H1 (cell line): Measurements from ENCODE around the gene KCNQ1OT1. TPM values are rescaled to one million over a fixed set of nuclear protein-coding genes. Genes with fewer than 3 reads are reported as not detected.

Source experiments
- CTCF ChIA-PET: fragments of 300-600 bp; sonication (Branson Sonifier 250); formaldehyde crosslinking; loops from one replicate; lab custom pipeline; 2021; ENCODE audit not compliant: partially characterized antibody; lab: Charles Lee
- POLR2A ChIA-PET: fragments of 300-600 bp; sonication (Branson Sonifier 250); formaldehyde crosslinking; loops from one replicate; lab custom pipeline; 2021; ENCODE audit warnings: inconsistent platforms; ENCODE audit not compliant: partially characterized antibody; lab: Charles Lee
- DNase-seq, 2 experiments: peaks; one replicate each; pipeline versions ENCODE4 v3.0.0 to v3.0.0-alpha.2; 2010 to 2022; ENCODE audit warnings: low spot score in 2 of 2, low read depth in 1 of 2, mixed read lengths in 1 of 2
- FAIRE-seq: peaks from 2 replicates; lab custom pipeline; 2011; peaks lifted over from hg19 to GRCh38; lab: Jason Lieb, UNC
- H2AFZ ChIP-seq: 2 replicates; pipeline ENCODE4 v1.8.1; 2012; ENCODE audit warnings: low read length, inconsistent platforms
- H2AK5ac ChIP-seq: 2 replicates; pipeline ENCODE4 v1.6.1; 2013; ENCODE audit warnings: low read depth, low read length
- H2BK120ac ChIP-seq: replicated peaks from 2 replicates; pipeline ENCODE3; 2013; ENCODE audit warnings: low read depth, low read length, inconsistent platforms
- H2BK12ac ChIP-seq: 2 replicates; pipeline ENCODE4 v1.6.1; 2013; ENCODE audit warnings: low read depth, low read length
- H2BK15ac ChIP-seq: 2 replicates; pipeline ENCODE4 v1.6.1; 2013; ENCODE audit warnings: low read length
- H2BK20ac ChIP-seq: 2 replicates; pipeline ENCODE4 v1.6.1; 2013; ENCODE audit warnings: low read length
- H2BK5ac ChIP-seq: 2 replicates; pipeline ENCODE4 v1.6.1; 2013; ENCODE audit warnings: low read depth, low read length
- H3K14ac ChIP-seq: 2 replicates; pipeline ENCODE4 v1.6.1; 2013; ENCODE audit warnings: inconsistent platforms; ENCODE audit not compliant: insufficient read length
- H3K18ac ChIP-seq: 2 replicates; pipeline ENCODE4 v1.6.1; 2013; ENCODE audit warnings: low read length; ENCODE audit errors: extremely low read depth
- H3K23ac ChIP-seq: 2 replicates; pipeline ENCODE4 v1.6.1; 2013; ENCODE audit warnings: inconsistent platforms; ENCODE audit not compliant: insufficient read length
- H3K23me2 ChIP-seq: 2 replicates; pipeline ENCODE4 v1.6.1; 2013; ENCODE audit warnings: low read depth, low read length
- H3K27ac ChIP-seq: 2 replicates; pipeline ENCODE4 v1.6.1; 2011; ENCODE audit warnings: low read depth, low read length, inconsistent platforms
- H3K27me3 ChIP-seq, 4 experiments: replicated peaks in 1 of 4; 1 replicate in 1 of 4; 2 replicates in 3 of 4; pipeline versions ENCODE4 v1.6.1 to v1.8.1; 2011 to 2013; ENCODE audit warnings: low read length in 3 of 4, mild to moderate bottlenecking in 3 of 4, inconsistent platforms in 2 of 4, mixed read lengths in 2 of 4, moderate library complexity in 1 of 4; ENCODE audit not compliant: control insufficient read depth in 3 of 4, insufficient read depth in 3 of 4; ENCODE audit errors: extremely low read depth in 1 of 4
- H3K36me3 ChIP-seq, 4 experiments: 2 replicates each; pipeline versions ENCODE4 v1.6.1 to v1.8.1; 2011 to 2013; ENCODE audit warnings: mild to moderate bottlenecking in 4 of 4, low read length in 3 of 4, moderate library complexity in 2 of 4, control low read depth in 1 of 4, inconsistent platforms in 1 of 4; ENCODE audit not compliant: insufficient read depth in 4 of 4, control insufficient read depth in 2 of 4
- H3K4ac ChIP-seq: replicated peaks from 2 replicates; pipeline ENCODE3; 2013; ENCODE audit warnings: low read length, low read depth, mixed read lengths, inconsistent platforms; ENCODE audit not compliant: insufficient read length
- H3K4me1 ChIP-seq, 4 experiments: replicated peaks in 1 of 4; 1 replicate in 1 of 4; 2 replicates in 3 of 4; pipeline versions ENCODE4 v1.6.1 to v1.8.1; 2011 to 2013; ENCODE audit warnings: low read length in 3 of 4, inconsistent platforms in 2 of 4, mixed read lengths in 1 of 4; ENCODE audit not compliant: insufficient read depth in 4 of 4, control insufficient read depth in 3 of 4
- H3K4me2 ChIP-seq, 2 experiments: 2 replicates each; pipeline versions ENCODE4 v1.6.1 to v1.8.1; 2011 to 2013; ENCODE audit warnings: low read depth in 2 of 2, low read length in 2 of 2, control low read depth in 1 of 2, inconsistent platforms in 1 of 2, mild to moderate bottlenecking in 1 of 2; ENCODE audit not compliant: insufficient read depth in 1 of 2
- H3K4me3 ChIP-seq, 4 experiments: fragments of 200-600, 300-600 bp in 1 of 4; sonication (generic), shearing (Covaris generic), sonication (Bioruptor Twin) in 1 of 4; 2 replicates each; pipeline versions ENCODE4 v1.5.1 to v1.8.1; 2011 to 2016; ENCODE audit warnings: low read length in 4 of 4, low read depth in 3 of 4, control low read depth in 2 of 4, inconsistent platforms in 2 of 4, mild to moderate bottlenecking in 2 of 4, mixed read lengths in 1 of 4, moderate library complexity in 1 of 4; ENCODE audit not compliant: insufficient read depth in 2 of 4; ENCODE audit errors: extremely low read depth in 1 of 4
- H3K56ac ChIP-seq: replicated peaks from 2 replicates; pipeline ENCODE3; 2013; ENCODE audit warnings: low read depth, mild to moderate bottlenecking, mixed read lengths, low read length, inconsistent platforms; ENCODE audit not compliant: insufficient read length
- H3K79me1 ChIP-seq: 2 replicates; pipeline ENCODE4 v1.6.1; 2013; ENCODE audit warnings: low read depth, low read length, control low read depth
- H3K79me2 ChIP-seq, 2 experiments: 2 replicates each; pipeline versions ENCODE4 v1.6.1 to v1.8.1; 2012 to 2013; ENCODE audit warnings: low read length in 2 of 2, mild to moderate bottlenecking in 2 of 2, inconsistent platforms in 1 of 2; ENCODE audit not compliant: insufficient read depth in 2 of 2, control insufficient read depth in 1 of 2
- H3K9ac ChIP-seq, 4 experiments: replicated peaks in 1 of 4; 1 replicate in 1 of 4; 2 replicates in 3 of 4; pipeline versions ENCODE4 v1.6.1 to v1.8.1; 2011 to 2013; ENCODE audit warnings: low read depth in 3 of 4, low read length in 3 of 4, control low read depth in 2 of 4, mild to moderate bottlenecking in 2 of 4, moderate library complexity in 2 of 4, inconsistent platforms in 1 of 4; ENCODE audit errors: extremely low read depth in 1 of 4
- H3K9me3 ChIP-seq, 2 experiments: 2 replicates each; pipeline versions ENCODE4 v1.6.1 to v1.8.1; 2012 to 2013; ENCODE audit warnings: mild to moderate bottlenecking in 2 of 2, moderate library complexity in 2 of 2, control low read depth in 1 of 2, inconsistent platforms in 1 of 2, low read depth in 1 of 2, low read length in 1 of 2, mixed read lengths in 1 of 2; ENCODE audit not compliant: insufficient read depth in 2 of 2
- H4K20me1 ChIP-seq, 2 experiments: replicated peaks in 1 of 2; 2 replicates each; pipeline versions ENCODE3 to v1.8.1; 2011 to 2013; ENCODE audit warnings: inconsistent platforms in 2 of 2, low read length in 2 of 2, mild to moderate bottlenecking in 1 of 2; ENCODE audit not compliant: insufficient read depth in 2 of 2, control insufficient read depth in 1 of 2
- H4K5ac ChIP-seq: 2 replicates; pipeline ENCODE4 v1.6.1; 2013; ENCODE audit warnings: low read length, low read depth, mixed read lengths, inconsistent platforms; ENCODE audit not compliant: insufficient read length
- H4K8ac ChIP-seq: 2 replicates; pipeline ENCODE4 v1.8.0; 2013; ENCODE audit warnings: mild to moderate bottlenecking, moderate library complexity, low read length, inconsistent platforms; ENCODE audit not compliant: insufficient read depth; ENCODE audit errors: extremely low read depth
- H4K91ac ChIP-seq: replicated peaks from 2 replicates; pipeline ENCODE3; 2013; ENCODE audit warnings: low read length, mixed read lengths, inconsistent platforms; ENCODE audit not compliant: insufficient read length
- ATF3 ChIP-seq: IDR thresholded peaks from 2 replicates; pipeline ENCODE4 v1.6.1; 2011; ENCODE audit warnings: low read depth, mild to moderate bottlenecking, low read length; ENCODE audit not compliant: insufficient read depth
- CHD2 ChIP-seq: IDR thresholded peaks from 2 replicates; pipeline ENCODE4 v1.6.1; 2012; ENCODE audit warnings: low read length, improper control_type of control experiment
- CREB1 ChIP-seq: IDR thresholded peaks from 2 replicates; pipeline ENCODE4 v1.6.1; 2012; ENCODE audit warnings: inconsistent platforms
- POLR2AphosphoS5 ChIP-seq: IDR thresholded peaks from 2 replicates; pipeline ENCODE4 v1.6.1; 2011; ENCODE audit warnings: low read depth, low read length
- RAD21 ChIP-seq, 2 experiments: IDR thresholded peaks in 1 of 2; conservative IDR thresholded peaks in 1 of 2; 2 replicates each; pipeline ENCODE4 v1.6.1; 2011; ENCODE audit warnings: low read depth in 2 of 2, low read length in 2 of 2, improper control_type of control experiment in 1 of 2, inconsistent platforms in 1 of 2, mild to moderate bottlenecking in 1 of 2, moderate library complexity in 1 of 2
- RXRA ChIP-seq: IDR thresholded peaks from 2 replicates; pipeline ENCODE4 v1.6.1; 2011; ENCODE audit warnings: low read depth, mild to moderate bottlenecking, low read length, moderate library complexity; ENCODE audit not compliant: insufficient read depth
- TBP ChIP-seq: IDR thresholded peaks from 2 replicates; pipeline ENCODE4 v1.6.1; 2011; ENCODE audit warnings: low read depth, low read length, improper control_type of control experiment
- USF2 ChIP-seq: IDR thresholded peaks from 2 replicates; pipeline ENCODE4 v1.6.1; 2011; ENCODE audit warnings: low read length, improper control_type of control experiment
- WGBS, 2 experiments: shearing (Covaris generic) in 1 of 2; methylation state at CpG; one replicate each; pipeline versions ENCODE4 v1.1.6 to v1.1.7; 2013 to 2015; ENCODE audit warnings: low lambda C conversion rate in 2 of 2, mixed read lengths in 2 of 2, inconsistent platforms in 1 of 2, low coverage in 1 of 2, missing lambda C conversion rate in 1 of 2; ENCODE audit not compliant: insufficient replicate concordance in 2 of 2, insufficient coverage in 1 of 2, insufficient read length in 1 of 2; ENCODE audit errors: extremely low coverage in 1 of 2, missing lambda C conversion rate in 1 of 2; 5-methylcytosine and 5-hydroxymethylcytosine counted together
- polyA plus RNA-seq, 7 experiments: library from polyadenylated mRNA; depleted of rRNA in 3 of 7; stranded (reverse) in 5 of 7; unstranded in 2 of 7; fragments of >200 nt in 5 of 7; fragments of 200-250 nt in 2 of 7; gene quantifications; 1 replicate in 5 of 7; 2 replicates in 1 of 7; 4 replicates in 1 of 7; pipeline versions ENCODE4 v1.2.1 to v1.2.3, GENCODE V29; 2011 to 2013; ENCODE audit warnings: missing spikeins in 2 of 7, mixed read lengths in 2 of 7
- total RNA-seq: library from RNA; stranded (reverse); fragmentation: NEBNext Ultra II Directional; extraction: Animal tissue kit (Norgen Biotek cat#: 25700); gene quantifications from 2 replicates; pipeline ENCODE4 v1.2.1, GENCODE V29; 2021

The KCNQ1OT1 gene
- total and polyA plus RNA-seq, 2 of the 8 experiments (the other 6 are each of a cell fraction or from before 2014, with no cell fraction given), result 0.21 to 1.2 TPM

GRCh38 chr11:2653198-2653551 is 46.6 kb downstream of the KCNQ1OT1 start:
- no peak overlapping the region for H2AK5ac ChIP-seq
- CTCF ChIA-PET, result interaction anchor here (1.0 to 2.1 kb wide), 9 partner anchors 16 to 239 kb away, joined by 3 to 7 read pairs (median 4); no protein-coding TSS in a partner anchor
- H3K27me3 ChIP-seq, result peaks cover 12 to 64% (median 46%) of the 10 kb centered on the region in 4 experiments
- no peak overlapping the region for H3K4me3 ChIP-seq
- H3K4me2 ChIP-seq, result no peak overlapping the region
- H3K14ac ChIP-seq, result no peak overlapping the region
- no peak overlapping the region for H2BK12ac ChIP-seq
- no peak overlapping the region for H4K8ac ChIP-seq
- TF ChIP-seq USF2, result no peak
- TF ChIP-seq TBP, result no peak
- no peak for TF ChIP-seq CREB1
- no peak for TF ChIP-seq RAD21 (IDR thresholded peaks at IDR 0.05 in 1 of 2, conservative IDR thresholded peaks at IDR 0.05 in 1 of 2; ENCODE audit: low read depth in 2 of 2, low read length in 2 of 2)
- no peak for TF ChIP-seq RXRA
- TF ChIP-seq ATF3, result no peak
- no peak for TF ChIP-seq POLR2AphosphoS5
- no peak for TF ChIP-seq CHD2
- POLR2A ChIA-PET, result interaction anchor here (0.6 to 1.2 kb wide), 4 partner anchors 10 to 756 kb away, joined by 3 to 4 read pairs (median 3); partner anchors contain the start of gene CDKN1C
- no peaks in the 10 kb centered on the region for H3K79me2 ChIP-seq
- H3K79me1 ChIP-seq, result no peaks in the 10 kb centered on the region
- no peak overlapping the region for H4K5ac ChIP-seq
- no peak overlapping the region for H2BK120ac ChIP-seq
- H3K23me2 ChIP-seq, result no peaks in the 10 kb centered on the region
- no peak overlapping the region for H2BK20ac ChIP-seq
- 91% methylated on average over 1 of the region's 1 CpG; no CpG with 5 or more reads in 1 of the 2 experiments for WGBS, 2 experiments
- H2BK15ac ChIP-seq, result no peak overlapping the region
- no peak overlapping the region for H3K9ac ChIP-seq
- no peak overlapping the region for H4K91ac ChIP-seq
- H4K20me1 ChIP-seq, result no peaks in the 10 kb centered on the region
- H3K36me3 ChIP-seq, result peaks cover 0 to 10% (median 0%) of the 10 kb centered on the region in 4 experiments; a peak in 1 of 8 replicates
- H3K9me3 ChIP-seq, result peaks cover 83 to 86% of the 10 kb centered on the region in 2 experiments
- FAIRE-seq, result no peak
- no peak overlapping the region for H3K56ac ChIP-seq
- no peak overlapping the region for H3K4ac ChIP-seq
- no peak overlapping the region for H2BK5ac ChIP-seq
- H3K27ac ChIP-seq, result no peak overlapping the region
- H3K23ac ChIP-seq, result no peak overlapping the region
- H2AFZ ChIP-seq, result no peak overlapping the region
- H3K18ac ChIP-seq, result no peak overlapping the region
- DNase-seq, result no peak
- no peaks in the 10 kb centered on the region for H3K4me1 ChIP-seq
